Endothelial cell of umbilical vein (primary cell): ENCODE measurements around the gene SPEF1.

ENCODE experiments used
- EZH2 ChIP-seq: IDR thresholded peaks from 2 replicates; pipeline ENCODE4 v1.6.1; 2012; ENCODE audit warnings: borderline replicate concordance, low read depth, mild to moderate bottlenecking, moderate library complexity, low read length, inconsistent platforms; ENCODE audit not compliant: severe bottlenecking
- FOS ChIP-seq: IDR thresholded peaks from 2 replicates; pipeline ENCODE4 v1.6.1; 2011; ENCODE audit warnings: mild to moderate bottlenecking, low read length, moderate library complexity, borderline replicate concordance; ENCODE audit not compliant: insufficient read depth
- MYC ChIP-seq: IDR thresholded peaks from one replicate; pipeline ENCODE4 v1.6.1; 2011; ENCODE audit warnings: mild to moderate bottlenecking, low read depth, low read length
- POLR2A ChIP-seq: IDR thresholded peaks from 2 replicates; pipeline ENCODE4 v1.6.1; 2012; ENCODE audit warnings: low read depth, mild to moderate bottlenecking, control low read depth, low read length
- POLR2AphosphoS5 ChIP-seq: IDR thresholded peaks from 2 replicates; pipeline ENCODE4 v1.6.1; 2012; ENCODE audit warnings: low read depth, mild to moderate bottlenecking, control low read depth, low read length, moderate library complexity; ENCODE audit not compliant: insufficient read depth
- TF ChIP-seq, protein P1 (sequence below), 2 donors: IDR thresholded peaks; 1 replicate in 1 of 2; 2 replicates in 1 of 2; pipeline ENCODE4 v1.5.1; 2011; ENCODE audit warnings: low read length in 2 of 2, mild to moderate bottlenecking in 2 of 2, moderate library complexity in 2 of 2, control low read depth in 1 of 2, inconsistent platforms in 1 of 2, low read depth in 1 of 2; ENCODE audit not compliant: insufficient read depth in 1 of 2; ENCODE audit errors: extremely low read depth in 1 of 2
- TF ChIP-seq, protein P2 (sequence below): IDR thresholded peaks from 2 replicates; pipeline ENCODE4 v1.6.1; 2011; ENCODE audit not compliant: insufficient read depth, insufficient read length

DNA sequence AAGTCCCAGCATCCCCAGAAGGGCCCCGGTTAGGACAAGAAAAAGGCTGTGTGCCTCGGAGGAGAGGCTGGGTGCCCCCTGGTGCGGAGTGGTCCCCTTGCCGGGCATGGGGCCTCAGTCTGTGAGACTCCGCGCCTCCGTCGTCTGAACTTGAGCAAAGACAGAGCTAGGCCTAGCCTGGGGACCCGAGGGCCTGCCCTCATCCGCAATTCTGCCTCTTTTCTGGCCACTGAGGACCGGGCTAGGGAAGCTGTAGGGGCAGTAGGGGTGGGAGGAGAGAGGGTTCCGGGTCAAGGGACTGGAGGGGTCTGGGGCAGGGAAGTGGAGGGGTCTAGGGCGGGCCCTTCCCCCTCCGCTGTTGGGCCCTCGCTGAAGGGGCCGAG, 49.3 kb downstream of the SPEF1 start:
- TF ChIP-seq, protein P1, sequence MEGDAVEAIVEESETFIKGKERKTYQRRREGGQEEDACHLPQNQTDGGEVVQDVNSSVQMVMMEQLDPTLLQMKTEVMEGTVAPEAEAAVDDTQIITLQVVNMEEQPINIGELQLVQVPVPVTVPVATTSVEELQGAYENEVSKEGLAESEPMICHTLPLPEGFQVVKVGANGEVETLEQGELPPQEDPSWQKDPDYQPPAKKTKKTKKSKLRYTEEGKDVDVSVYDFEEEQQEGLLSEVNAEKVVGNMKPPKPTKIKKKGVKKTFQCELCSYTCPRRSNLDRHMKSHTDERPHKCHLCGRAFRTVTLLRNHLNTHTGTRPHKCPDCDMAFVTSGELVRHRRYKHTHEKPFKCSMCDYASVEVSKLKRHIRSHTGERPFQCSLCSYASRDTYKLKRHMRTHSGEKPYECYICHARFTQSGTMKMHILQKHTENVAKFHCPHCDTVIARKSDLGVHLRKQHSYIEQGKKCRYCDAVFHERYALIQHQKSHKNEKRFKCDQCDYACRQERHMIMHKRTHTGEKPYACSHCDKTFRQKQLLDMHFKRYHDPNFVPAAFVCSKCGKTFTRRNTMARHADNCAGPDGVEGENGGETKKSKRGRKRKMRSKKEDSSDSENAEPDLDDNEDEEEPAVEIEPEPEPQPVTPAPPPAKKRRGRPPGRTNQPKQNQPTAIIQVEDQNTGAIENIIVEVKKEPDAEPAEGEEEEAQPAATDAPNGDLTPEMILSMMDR (IDR thresholded peaks at IDR 0.05; ENCODE audit: extremely low read depth in 1 of 2, insufficient read depth in 1 of 2, low read depth in 1 of 2, low read length in 2 of 2): no peak
- TF ChIP-seq POLR2A: no peak
- TF ChIP-seq, protein P2, sequence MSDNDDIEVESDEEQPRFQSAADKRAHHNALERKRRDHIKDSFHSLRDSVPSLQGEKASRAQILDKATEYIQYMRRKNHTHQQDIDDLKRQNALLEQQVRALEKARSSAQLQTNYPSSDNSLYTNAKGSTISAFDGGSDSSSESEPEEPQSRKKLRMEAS: no peak
- no peak for TF ChIP-seq POLR2AphosphoS5
- TF ChIP-seq FOS: no peak
- TF ChIP-seq EZH2: no peak
- TF ChIP-seq MYC: no peak
